ENCODE data around the gene KIAA1755.

Gene KIAA1755, protein sequence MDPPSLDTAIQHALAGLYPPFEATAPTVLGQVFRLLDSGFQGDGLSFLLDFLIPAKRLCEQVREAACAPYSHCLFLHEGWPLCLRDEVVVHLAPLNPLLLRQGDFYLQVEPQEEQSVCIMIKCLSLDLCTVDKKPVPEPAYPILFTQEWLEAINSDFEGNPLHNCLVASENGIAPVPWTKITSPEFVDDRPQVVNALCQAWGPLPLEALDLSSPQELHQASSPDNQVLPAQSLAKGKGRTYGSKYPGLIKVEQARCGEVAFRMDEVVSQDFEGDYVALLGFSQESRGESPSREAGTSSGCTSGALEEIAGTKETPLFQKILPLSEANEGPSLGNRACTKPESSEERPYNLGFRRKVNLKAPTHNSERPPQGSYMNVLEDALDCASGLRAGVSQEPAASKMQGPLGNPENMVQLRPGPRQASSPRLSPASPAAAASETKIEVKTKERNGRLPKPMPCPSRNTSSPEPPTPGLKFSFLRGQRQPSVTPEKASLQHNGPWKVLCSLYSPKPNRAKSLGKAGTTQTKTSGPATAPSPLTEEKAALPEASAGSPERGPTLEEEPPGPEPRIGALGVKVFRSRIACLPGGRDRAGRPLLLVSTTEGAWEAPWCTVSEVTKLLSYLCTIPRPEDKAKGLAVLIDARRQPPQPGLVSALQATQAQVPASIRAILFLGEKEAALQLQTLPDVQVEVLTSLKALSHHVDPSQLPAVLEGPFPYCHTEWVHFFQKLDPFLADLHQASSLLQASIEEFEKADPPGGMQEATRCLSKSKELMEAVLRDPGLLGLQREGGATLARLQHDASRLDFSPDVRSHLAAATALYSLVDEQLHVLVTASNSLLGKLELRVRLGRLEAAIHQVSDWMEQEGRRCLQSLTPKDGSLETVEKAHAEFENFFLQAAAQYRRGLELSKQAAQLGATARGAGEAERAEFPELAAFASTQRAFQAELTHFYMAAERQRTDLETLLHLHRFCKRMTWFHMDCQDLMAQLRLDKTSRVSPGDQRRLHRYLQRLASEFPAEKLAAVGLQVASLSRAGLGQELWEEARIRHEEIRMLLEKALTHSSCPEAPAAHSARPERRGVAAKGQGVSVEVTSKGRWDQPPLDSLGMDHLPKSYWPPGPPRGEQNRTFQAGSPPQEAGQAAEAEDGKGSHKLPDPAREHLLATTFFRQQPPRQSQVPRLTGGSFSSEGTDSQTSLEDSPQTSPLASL

DNA sequence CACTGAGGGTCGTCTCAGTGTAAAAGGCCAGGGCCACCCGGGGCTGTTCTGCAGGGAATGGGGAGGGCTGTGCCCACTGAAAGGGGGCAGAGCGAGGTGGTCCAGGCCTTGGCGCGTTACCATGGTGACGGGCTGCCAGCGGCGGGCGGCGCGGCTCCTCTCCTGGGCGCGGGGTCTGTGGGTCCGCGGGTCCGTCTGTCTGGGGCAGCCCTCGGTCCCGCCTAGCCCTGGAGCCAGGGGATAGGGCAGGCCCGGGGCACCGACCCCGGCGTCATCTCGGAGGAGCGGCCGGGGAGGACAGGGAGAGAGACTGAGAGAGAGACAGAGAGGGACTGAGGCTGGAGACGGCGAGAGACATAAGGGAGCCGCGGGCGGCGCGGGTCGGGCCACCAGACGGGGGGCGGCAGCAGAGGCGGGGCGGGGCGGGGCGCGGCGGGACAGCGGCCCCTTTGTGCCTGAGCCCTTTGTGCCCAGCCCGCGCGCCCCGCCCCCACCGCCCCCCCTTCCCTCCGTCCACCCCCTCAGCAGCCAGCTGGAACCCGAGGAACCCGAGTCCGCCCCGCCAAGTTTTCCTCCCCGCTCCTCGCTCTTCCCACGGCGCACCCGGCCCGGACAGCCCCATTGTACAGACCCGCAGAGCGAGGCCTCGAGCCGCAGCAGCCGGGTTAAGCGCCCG is at the start of gene KIAA1755:
KIAA1755 (minus strand) TSS at position 358 of the 676 bp plus-strand sequence; CDS start at position 123, 235 bp downstream.
- DNase-seq = no peak

DNA sequence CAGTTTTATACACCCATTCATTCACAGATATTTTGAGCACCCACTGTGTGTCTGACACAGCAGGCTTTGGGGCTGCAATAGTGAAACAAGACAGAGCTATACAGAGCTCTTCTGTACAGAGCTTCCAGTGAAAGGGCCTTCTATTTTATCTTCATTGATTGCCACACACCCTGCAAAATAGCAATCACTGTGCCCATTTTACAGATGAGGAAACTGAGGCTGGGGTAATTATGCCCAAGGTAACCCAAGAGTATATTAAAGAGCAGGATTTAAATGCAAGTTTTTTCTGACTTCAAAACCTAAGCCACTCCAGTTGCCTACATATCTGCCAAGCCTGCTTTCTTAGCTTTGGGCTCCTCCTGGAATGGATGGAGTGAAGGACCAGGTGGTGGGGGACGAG is 47.9 kb upstream of the KIAA1755 start:
- no peak for DNase-seq

DNA sequence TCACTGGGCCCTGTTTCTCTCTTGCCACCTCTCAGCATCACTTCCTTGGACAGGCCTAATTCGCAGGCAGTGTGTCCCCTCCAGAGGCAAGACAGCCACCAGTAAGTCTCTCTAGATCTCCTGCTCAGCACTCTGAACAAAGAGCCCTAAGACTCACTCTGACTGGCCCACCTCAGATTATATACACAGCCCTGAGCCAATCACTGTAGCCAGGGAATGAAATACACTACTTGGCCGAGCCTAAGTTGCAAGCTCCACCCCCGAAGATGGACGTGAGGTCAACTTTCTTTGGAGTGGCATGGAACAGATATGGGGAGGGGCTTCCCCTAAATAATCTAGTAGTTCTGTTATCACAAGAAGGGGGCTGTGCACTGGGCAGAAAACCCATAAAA is 47.5 kb upstream of the KIAA1755 start:
- no peak for DNase-seq

DNA sequence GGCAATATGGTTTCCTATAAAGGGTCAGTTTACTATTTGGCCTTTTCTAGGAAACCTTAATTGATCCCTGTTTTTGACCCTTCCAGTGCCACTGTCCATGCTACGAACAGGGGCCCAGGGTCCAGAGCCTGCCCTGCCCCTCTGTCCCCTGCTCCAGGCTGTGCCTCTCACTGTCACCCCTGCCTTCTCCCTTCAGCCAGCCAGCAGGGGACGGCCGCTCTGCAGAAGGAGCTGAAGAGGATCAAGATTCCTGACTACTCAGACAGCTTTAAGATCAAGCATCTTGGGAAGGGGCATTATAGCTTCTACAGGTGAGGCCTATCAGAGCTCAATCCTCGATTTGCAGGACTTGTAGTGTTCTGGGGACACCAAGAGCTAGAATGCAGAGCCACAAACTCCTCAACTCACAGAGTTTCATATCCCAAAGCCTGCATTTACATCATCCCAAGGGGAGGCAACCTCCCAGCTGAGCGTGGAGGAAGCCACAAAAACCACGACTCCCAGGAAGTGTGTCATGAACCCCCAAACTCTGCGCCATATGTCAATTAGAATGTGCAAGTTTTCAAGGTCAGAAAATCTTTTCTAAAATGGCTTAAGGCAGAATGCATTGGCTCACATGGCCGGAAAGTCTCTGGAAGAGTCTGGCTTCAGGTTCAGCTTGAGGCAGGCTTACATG is 47.0 kb upstream of the KIAA1755 start:
- DNase-seq = peak; percentile 87

DNA sequence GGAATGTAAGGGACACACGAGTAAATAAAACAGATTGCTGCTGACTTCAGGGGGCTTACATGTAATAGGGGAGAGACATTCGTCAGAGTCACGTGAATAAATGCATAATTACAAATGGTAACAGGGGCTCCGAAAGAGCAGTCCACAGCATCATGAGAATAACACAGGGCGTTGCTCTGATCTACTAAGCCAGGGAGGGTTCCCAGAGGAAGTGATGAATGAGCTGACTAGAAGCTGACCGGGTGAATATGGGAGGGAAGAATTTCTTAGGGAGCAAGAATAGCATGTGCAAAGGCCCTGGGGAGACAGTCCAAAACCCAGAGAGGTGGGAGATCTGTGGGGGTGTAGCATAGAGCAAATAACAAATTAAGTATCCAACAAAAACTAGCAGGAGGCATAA is 45.8 kb upstream of the KIAA1755 start:
- no peak for DNase-seq

DNA sequence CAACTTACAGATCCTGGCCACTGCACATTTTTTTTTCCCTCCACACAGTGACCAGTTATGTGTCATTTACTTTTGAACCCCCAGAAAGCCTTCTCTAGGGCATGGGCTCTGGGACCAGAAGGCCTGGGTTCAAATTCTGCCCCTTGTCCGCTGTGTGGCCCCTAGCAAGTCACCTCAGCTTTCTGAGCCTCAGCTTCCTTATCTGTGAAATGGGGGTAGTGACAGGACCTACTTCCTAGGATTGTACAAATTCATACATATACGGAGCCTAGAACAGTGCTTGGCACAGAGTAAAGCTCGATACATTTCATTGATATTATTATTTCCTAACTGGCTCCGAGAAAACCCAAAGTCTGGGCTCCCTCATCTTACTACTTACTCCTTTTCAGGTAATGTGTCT is 45.0 kb upstream of the KIAA1755 start:
- DNase-seq = no peak

DNA sequence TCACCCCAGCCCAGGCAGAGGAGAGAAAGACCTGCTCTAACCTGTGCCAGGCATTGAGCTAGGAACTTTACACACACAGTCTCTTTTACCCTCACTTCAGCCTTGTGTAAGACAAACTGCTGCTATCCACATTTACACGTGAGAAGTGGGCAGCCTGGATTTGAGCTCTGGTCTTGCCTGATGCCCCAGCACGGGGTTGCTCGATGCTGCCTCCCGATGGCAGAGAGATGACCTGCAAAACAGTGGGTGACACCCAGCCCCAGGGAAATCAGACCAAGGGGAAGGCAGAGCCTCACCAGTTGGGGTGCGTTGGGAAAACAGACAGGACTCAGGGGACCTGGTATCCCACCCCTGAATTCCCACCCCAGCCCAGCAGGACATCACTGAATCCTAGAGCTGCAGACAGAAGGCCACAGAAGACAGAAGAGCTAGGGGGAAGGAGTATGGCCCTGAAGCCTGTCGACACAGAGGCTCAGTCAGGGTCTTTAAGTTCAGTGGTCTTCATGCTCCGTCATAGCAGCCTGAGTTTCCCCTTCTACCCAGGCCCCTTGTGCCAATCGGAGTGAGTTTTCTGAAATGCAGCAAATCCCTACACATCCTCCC is 44.4 kb upstream of the KIAA1755 start:
- peak; percentile 56 for DNase-seq

DNA sequence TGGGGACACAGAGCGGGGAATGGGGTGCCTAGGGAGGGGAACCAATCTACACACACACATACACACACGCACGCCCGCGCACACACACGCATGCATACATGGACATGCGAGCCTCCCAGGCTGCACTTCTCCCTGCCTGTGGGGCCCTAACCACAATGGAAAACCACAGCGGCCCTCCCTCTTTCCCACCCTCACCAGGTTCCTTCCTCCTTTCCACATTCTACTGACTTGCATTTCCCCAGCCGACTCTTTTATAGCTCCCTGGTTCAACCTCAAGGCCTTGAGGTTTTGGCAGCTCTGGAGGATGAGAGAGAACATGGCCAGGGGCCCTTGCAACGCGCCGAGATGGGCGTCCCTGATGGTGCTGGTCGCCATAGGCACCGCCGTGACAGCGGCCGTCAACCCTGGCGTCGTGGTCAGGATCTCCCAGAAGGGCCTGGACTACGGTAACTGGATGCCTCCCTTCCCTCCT is 43.4 kb upstream of the KIAA1755 start, which contains the start of gene BPI:
BPI (plus strand) TSS at position 249 of the 472 bp plus-strand sequence; CDS start at position 317, 68 bp downstream.
- DNase-seq = no peak

DNA sequence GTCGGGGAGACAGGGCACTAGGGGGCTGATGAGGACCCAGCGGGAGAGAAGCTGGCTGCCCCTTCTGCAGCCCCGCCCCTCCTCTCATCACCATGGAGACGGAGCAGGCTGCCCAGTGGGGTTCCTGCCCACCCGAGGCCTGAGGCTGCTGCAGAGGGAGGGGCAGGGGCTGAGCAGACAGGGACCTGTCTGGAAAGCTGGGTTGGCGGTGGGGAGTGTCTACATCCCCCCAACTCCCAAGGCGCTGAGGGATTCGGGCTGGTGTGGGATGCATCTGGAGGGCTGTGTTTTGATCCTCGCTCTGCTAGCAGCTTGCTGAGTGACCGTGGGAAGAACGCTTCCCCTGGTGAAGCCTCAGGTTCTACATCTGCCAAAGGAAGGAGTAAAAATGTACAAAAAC is 42.3 kb upstream of the KIAA1755 start:
- no peak for DNase-seq

DNA sequence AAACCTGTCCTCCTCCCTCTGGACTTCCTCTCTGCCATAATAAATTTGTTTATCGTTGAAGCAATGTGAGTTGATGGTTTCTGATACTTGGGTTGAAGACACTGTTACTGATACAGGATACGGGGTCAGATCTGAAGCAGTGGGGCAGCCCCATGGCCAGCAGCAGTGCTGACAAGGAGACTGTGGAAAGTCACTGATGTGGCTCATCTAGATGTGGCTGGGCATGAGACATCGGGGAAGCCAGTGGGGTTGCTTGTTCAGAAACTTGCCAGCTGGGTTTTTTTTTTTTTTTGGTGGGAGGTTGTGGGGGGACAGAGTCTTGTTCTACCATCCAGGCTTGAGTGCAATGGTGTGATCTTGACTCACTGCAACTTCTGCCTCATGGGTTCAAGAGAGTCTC is 40.8 kb upstream of the KIAA1755 start:
- no peak for DNase-seq

DNA sequence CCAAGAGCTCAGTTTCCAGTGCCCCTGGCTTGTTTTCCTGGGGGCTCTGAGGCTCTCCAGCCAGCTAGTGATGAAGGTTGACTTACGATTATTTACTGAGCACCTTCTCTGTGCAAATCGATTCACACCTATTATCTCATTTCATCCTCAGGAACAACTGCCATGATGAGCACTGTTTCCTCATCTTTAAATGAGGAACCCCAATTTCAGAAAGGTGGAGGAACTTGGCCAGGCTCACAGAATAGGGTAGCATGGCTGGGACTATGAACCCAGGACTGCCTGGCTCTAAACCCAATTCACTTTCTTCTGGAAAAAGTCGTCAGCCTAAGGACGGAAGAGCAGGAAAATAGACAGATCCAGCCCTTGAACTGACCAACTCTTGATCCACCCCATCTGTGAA is 39.9 kb upstream of the KIAA1755 start:
- DNase-seq = no peak

DNA sequence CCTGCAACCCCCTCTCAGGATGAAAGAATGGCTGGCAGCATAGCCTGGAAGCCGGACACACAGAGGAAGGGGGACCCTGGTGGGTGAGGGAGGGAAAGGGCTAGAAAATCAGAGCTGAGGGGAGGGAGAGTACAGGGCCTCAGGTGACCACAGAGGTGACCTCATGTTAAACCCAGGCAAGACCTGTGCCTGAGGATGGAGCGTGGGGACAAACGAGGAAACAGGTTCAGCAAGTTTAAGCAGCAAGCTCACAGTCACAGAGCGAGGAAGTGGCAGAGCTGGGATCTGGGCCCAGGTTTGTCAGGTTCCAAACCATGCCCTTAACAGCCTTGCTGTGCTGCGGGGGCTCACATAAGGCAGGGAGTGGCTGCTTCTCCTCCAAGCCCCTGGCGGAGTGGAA is 39.4 kb upstream of the KIAA1755 start:
- no peak for DNase-seq

DNA sequence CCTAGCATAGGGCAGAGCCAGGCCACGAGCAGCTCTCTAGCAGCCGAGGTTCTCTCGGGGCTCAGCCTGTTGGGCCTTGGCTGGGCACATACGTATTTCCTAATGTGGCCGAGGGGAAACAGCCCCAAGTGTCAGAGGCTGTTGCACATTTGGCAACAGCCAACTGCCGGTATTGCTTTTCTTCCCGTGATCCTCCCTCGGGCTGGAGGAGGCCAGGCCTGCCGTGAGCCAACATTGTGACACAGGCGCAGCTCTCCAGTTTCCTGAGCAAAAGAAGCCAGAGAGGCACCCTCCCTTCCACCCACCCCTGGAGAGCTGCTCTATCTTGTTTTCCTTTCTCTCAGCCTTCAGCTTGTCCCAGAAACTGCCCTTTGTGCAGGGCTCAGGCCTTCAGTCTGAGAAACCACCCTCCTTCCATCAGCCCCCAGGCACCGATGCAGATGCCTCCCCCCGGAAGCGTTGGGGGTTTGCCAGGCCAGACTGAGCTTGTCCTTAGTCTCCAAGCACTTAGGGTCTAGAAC is 38.3 kb upstream of the KIAA1755 start:
- DNase-seq = no peak

DNA sequence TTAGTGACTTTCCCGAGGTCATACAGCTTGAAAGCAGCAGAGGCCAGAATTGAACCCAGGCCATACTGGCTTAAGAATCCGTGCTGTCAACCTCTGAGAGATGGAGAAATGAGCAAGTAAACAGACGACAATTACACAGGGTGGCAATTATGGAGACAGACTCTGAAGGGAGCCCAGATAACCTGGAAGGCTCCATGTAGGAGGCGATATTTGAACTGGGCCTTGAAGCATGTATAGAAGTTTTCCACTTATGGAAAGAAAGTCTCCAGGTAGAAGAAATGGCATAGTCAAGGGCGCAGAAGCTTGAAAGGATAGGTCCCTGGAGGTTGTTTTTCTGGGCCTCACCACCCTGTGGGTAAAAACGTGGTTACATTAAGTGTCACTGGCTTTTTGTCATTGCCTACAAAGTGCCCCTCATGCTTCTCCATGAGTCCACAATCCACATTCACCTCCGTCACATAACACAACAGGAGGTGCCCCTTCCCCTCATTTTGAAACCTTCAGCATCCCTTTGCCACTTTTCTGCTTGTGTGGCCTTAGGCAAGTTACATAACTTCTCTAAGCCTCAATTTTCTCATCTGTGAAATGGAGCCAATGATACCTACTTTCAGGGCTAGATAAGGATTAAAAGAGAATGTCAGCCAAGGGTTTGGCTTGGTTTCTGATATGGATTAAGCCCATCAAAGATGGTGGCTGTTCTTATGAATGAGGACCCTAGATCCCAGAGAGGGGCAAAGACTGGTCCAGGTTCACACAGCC is 37.6 kb upstream of the KIAA1755 start:
- DNase-seq = no peak

DNA sequence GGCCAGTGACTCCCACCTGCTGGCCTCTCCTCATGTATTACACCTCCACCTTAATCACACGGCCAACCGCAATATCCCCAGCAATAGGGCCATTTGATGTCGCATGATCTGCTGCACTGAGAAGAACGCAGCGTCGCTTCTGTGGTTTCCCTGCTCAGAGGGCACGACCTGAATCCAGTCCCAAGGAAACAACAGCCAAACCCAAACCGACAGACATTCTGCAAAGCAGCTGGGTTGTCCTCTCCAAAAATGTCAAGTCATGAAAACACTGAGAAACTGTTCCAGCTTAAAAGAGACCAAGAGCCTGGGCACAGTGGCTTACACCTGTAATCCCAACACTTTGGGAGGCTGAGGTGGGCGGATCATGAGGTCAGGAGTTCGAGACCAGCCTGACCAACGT is 35.9 kb upstream of the KIAA1755 start:
- no peak for DNase-seq

DNA sequence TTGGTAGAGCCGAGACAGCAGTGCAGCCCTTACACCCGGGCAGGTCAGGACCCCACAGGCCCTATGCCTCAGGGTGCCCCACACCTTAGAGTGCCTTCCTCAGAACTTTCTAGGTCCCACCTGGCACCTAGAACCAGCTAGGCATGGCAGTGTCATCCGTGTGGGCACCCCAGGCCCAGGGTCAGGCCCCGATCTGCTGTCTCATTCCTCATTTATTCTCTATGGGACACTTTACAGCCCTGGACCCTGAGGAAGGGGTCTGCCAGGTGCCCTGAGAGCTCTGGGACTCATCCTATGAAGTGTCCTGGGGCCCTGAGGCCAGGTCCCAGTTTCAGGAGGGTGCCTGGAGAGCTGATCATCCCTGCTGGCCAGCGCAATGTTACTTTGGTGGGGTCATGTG is 35.3 kb upstream of the KIAA1755 start:
- no peak for DNase-seq

DNA sequence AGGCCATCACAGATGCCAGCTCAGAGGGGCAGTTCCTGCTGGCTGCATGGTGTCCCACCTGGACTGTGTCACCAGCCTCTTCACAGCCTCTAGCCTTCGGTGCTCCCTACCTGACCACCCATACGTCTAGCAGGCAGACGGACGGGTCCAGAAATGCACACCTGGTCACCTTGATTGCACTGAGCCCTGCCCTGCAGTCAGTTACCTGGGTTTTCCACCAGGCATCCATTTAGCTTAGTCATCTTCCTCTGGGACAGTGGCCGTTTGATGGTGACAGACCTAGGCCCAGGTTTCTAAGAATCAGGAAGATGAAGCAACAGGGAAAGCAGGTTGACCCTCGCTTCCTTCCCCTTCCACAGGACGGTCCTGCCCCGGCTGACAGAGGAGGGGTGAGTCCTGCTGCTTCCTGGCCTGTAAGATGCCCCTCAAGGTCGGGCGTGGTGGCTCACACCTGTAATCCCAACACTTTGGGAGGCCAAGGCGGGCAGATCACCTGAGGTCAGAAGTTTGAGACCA is 33.6 kb upstream of the KIAA1755 start:
- no peak for DNase-seq

DNA sequence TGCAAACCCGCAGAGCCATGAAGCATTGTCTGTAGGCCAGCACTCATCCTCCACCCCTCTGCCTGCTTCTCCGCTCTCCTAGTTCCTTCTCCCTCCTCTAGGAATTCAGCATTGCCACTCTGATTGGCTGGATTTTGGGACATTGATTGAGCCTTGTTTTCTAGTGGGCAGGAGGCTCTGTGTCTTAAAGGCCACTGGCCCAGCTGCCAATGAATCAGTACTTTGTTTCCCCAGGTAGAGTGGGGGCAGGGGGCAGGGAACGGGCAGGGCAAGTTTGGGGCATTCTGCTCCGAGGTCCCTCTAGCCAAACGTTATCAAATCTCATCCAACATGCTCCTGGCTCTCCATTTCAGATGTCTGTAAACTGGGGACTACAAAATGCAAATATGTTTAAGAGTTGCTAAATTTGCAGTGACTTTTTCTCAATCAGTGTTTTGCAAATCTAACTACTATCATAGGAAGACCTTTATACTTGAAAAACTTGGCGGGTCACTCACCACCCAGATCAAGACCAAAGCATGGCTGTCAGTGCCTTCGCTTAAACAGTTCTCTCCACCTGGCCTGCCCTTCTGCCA is 33.0 kb upstream of the KIAA1755 start:
- DNase-seq = no peak

DNA sequence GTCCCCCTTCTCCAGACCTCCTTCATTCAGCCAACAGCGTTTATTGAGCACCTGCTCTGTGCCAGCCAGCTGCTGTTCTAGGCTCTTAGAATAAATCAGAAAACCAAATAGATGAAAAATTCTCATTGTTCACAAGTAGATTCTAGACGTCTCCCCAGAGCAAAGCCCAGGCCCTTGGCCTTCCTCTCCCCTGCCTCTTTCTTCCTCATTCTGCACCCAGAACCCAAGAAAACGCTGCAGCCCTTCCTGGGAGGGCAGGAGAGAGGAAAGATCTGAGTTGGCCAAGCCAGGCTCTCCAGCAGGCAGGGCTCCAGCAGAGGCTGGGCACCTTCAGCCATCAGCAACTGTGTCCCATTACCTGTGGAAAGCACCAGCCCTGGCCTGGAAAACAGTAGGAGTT is 31.4 kb upstream of the KIAA1755 start:
- DNase-seq = no peak

Data from EL (cell line).